ENCODE results near the gene LGR6.

The LGR6 gene

GRCh38 chr1:202153284-202153683 is 40.3 kb upstream of the LGR6 start:
- no peak for DNase-seq (ENCODE audit: low read depth)
- TF ChIP-seq MYC (IDR thresholded peaks at IDR 0.05; ENCODE audit: low read depth, low read length) (no peak), CTCF (IDR thresholded peaks at IDR 0.05; ENCODE audit: low read depth, low read length) (no peak), POLR2A (IDR thresholded peaks at IDR 0.05; ENCODE audit: extremely low read depth, insufficient read length) (no peak), MAX (IDR thresholded peaks at IDR 0.05; ENCODE audit: low read depth, low read length) (no peak)

GRCh38 chr1:202154148-202154765 is 39.3 kb upstream of the LGR6 start:
- TF ChIP-seq POLR2A (IDR thresholded peaks at IDR 0.05; ENCODE audit: extremely low read depth, insufficient read length) (no peak), MYC (IDR thresholded peaks at IDR 0.05; ENCODE audit: low read depth, low read length) (no peak), CTCF (IDR thresholded peaks at IDR 0.05; ENCODE audit: low read depth, low read length) (no peak), MAX (IDR thresholded peaks at IDR 0.05; ENCODE audit: low read depth, low read length) (no peak)
- no peak for DNase-seq (ENCODE audit: low read depth)
- no peak overlapping the region for H3K4me3 ChIP-seq (ENCODE audit: low read depth, low read length)

More at GRCh38 chr1:202153284-202153683, 40.3 kb upstream of the LGR6 start:
- no peak overlapping the region for H3K4me3 ChIP-seq (ENCODE audit: low read depth, low read length)

- no peak for TF ChIP-seq MYC (IDR thresholded peaks at IDR 0.05; ENCODE audit: low read depth, low read length)
- TF ChIP-seq POLR2A (IDR thresholded peaks at IDR 0.05; ENCODE audit: extremely low read depth, insufficient read length) = no peak
- TF ChIP-seq MAX (IDR thresholded peaks at IDR 0.05; ENCODE audit: low read depth, low read length) = no peak
- TF ChIP-seq CTCF (IDR thresholded peaks at IDR 0.05; ENCODE audit: low read depth, low read length) = peak; percentile 48
- peak; percentile 66 for DNase-seq (ENCODE audit: low read depth)
- H3K4me3 ChIP-seq (ENCODE audit: low read depth, low read length) = no peak overlapping the region
Observed at GRCh38 chr1:202154766-202155477, 38.7 kb upstream of the LGR6 start.

- DNase-seq (ENCODE audit: low read depth) = no peak
- no peak overlapping the region for H3K4me3 ChIP-seq (ENCODE audit: low read depth, low read length)
- TF ChIP-seq MYC (IDR thresholded peaks at IDR 0.05; ENCODE audit: low read depth, low read length) (no peak), MAX (IDR thresholded peaks at IDR 0.05; ENCODE audit: low read depth, low read length) (no peak), CTCF (IDR thresholded peaks at IDR 0.05; ENCODE audit: low read depth, low read length) (no peak)
Observed at GRCh38 chr1:202155478-202156021, 38.0 kb upstream of the LGR6 start.

GRCh38 chr1:202156590-202156989 is 37.0 kb upstream of the LGR6 start:
- TF ChIP-seq POLR2A (IDR thresholded peaks at IDR 0.05; ENCODE audit: extremely low read depth, insufficient read length) = no peak
- no peak for TF ChIP-seq MAX (IDR thresholded peaks at IDR 0.05; ENCODE audit: low read depth, low read length)
- TF ChIP-seq MYC (IDR thresholded peaks at IDR 0.05; ENCODE audit: low read depth, low read length) = no peak
- no peak for TF ChIP-seq CTCF (IDR thresholded peaks at IDR 0.05; ENCODE audit: low read depth, low read length)
- DNase-seq (ENCODE audit: low read depth) = no peak
- peak overlapping the region; percentile 21 for H3K4me3 ChIP-seq (ENCODE audit: low read depth, low read length)

All from NB4 (cell line).